GM12878 (cell line): ENCODE results near the gene MAN2B2. TPM values are rescaled to one million over a fixed set of nuclear protein-coding genes. Genes with fewer than 3 reads are reported as not detected.

Experiments
- ATAC-seq: fragments of 200-7000 bp; cut with Tn5 transposase; 3 replicates; pipeline ENCODE4 v1.9.1; 2020; ENCODE audit warnings: mild to moderate bottlenecking, moderate library complexity
- BruUV-seq: library from RNA; stranded (reverse); fragments of 400-500 nt; replicated peaks from 2 replicates; lab custom pipeline; 2021; lab: Mats Ljungman, UMichigan
- CTCF ChIA-PET: fragments of 300-600 bp; sonication (Branson Sonifier 250); formaldehyde crosslinking; extraction: SDS; loops from one replicate; lab custom pipeline; 2021; ENCODE audit warnings: inconsistent platforms; lab: Yijun Ruan, JAX
- POLR2A ChIA-PET: fragments of 350-600 bp; formaldehyde crosslinking; extraction: SDS; loops from one replicate; lab custom pipeline; 2021; ENCODE audit warnings: inconsistent platforms; lab: Charles Lee
- RAD21 ChIA-PET: fragments of 300-600 bp; sonication (Branson Sonifier 250); formaldehyde crosslinking; loops from one replicate; lab custom pipeline; 2023; ENCODE audit warnings: antibody characterized with exemption; ENCODE audit not compliant: unreplicated experiment; lab: Charles Lee
- SMC1A ChIA-PET: fragments of 300-600 bp; sonication (Branson Sonifier 250); formaldehyde crosslinking; loops from one replicate; lab custom pipeline; 2023; ENCODE audit not compliant: unreplicated experiment, uncharacterized antibody; lab: Charles Lee
- DNase-seq: peaks from one replicate; pipeline ENCODE4 v3.0.0-alpha.2; 2011; ENCODE audit warnings: low read depth, low spot score
- FAIRE-seq: peaks from 3 replicates; lab custom pipeline; 2011; peaks lifted over from hg19 to GRCh38; lab: Jason Lieb, UNC
- H2AFZ ChIP-seq: 2 replicates; pipeline ENCODE4 v1.6.0; 2011; ENCODE audit warnings: low read depth, low read length, control low read depth; ENCODE audit not compliant: control insufficient read depth
- H3K27ac ChIP-seq: 2 replicates; pipeline ENCODE4 v1.5.1; 2011; ENCODE audit warnings: control low read depth; ENCODE audit not compliant: control insufficient read depth, insufficient read depth
- H3K27me3 ChIP-seq, 2 experiments: replicated peaks in 1 of 2; 2 replicates each; pipeline versions ENCODE4 v1.6.0 to v1.6.1; 2011; ENCODE audit warnings: low read length in 1 of 2; ENCODE audit not compliant: control insufficient read depth in 2 of 2, insufficient read depth in 2 of 2
- H3K36me3 ChIP-seq, 2 experiments: 2 replicates each; pipeline ENCODE4 v1.5.1; 2011; ENCODE audit warnings: low read length in 1 of 2; ENCODE audit not compliant: control insufficient read depth in 2 of 2, insufficient read depth in 2 of 2
- H3K4me1 ChIP-seq: 2 replicates; pipeline ENCODE4 v1.6.1; 2011; ENCODE audit warnings: mild to moderate bottlenecking, low read length, moderate library complexity, mixed read lengths; ENCODE audit not compliant: control insufficient read depth, insufficient read depth
- H3K4me2 ChIP-seq: 2 replicates; pipeline ENCODE4 v1.6.0; 2011; ENCODE audit warnings: control low read depth; ENCODE audit not compliant: control insufficient read depth, insufficient read depth
- H3K4me3 ChIP-seq: fragments of 200-600 bp; sonication (generic); 2 replicates; pipeline ENCODE4 v1.5.1; 2016
- H3K79me2 ChIP-seq: 2 replicates; pipeline ENCODE4 v1.6.0; 2011; ENCODE audit warnings: low read length; ENCODE audit not compliant: control insufficient read depth, insufficient read depth
- H3K9ac ChIP-seq: 2 replicates; pipeline ENCODE4 v1.8.0; 2011; ENCODE audit warnings: low read length, control low read depth, mixed read lengths; ENCODE audit not compliant: control insufficient read depth, insufficient read depth
- H3K9me3 ChIP-seq: replicated peaks from 3 replicates; pipeline ENCODE4 v1.5.1; 2011; ENCODE audit warnings: mild to moderate bottlenecking, low read length; ENCODE audit not compliant: control insufficient read depth, insufficient read depth
- H4K20me1 ChIP-seq: 2 replicates; pipeline ENCODE4 v1.6.0; 2011; ENCODE audit not compliant: control insufficient read depth, insufficient read depth
- ATF7 ChIP-seq: fragments of 450-650 bp; IDR thresholded peaks from 2 replicates; pipeline ENCODE4 v1.6.1; 2016; ENCODE audit warnings: low read depth, mild to moderate bottlenecking
- BRCA1 ChIP-seq: IDR thresholded peaks from 2 replicates; pipeline ENCODE4 v1.6.1; 2011; ENCODE audit warnings: low read depth, low read length, improper control_type of control experiment
- CBX5 ChIP-seq: sonication (generic); IDR thresholded peaks from 2 replicates; pipeline ENCODE4 v1.6.1; 2016; ENCODE audit warnings: low read depth, moderate library complexity, mild to moderate bottlenecking, inconsistent platforms
- JUNB ChIP-seq: IDR thresholded peaks from 2 replicates; pipeline ENCODE4 v1.6.1; 2016; ENCODE audit warnings: antibody characterized with exemption, mild to moderate bottlenecking
- JUND ChIP-seq: IDR thresholded peaks from 2 replicates; pipeline ENCODE4 v1.6.1; 2012; ENCODE audit warnings: low read depth, mild to moderate bottlenecking, low read length, improper control_type of control experiment, moderate library complexity
- LARP7 ChIP-seq: fragments of 450-650 bp; IDR thresholded peaks from 2 replicates; pipeline ENCODE4 v1.6.1; 2017; ENCODE audit warnings: mild to moderate bottlenecking
- MXI1 ChIP-seq: fragments of 150-350 bp; IDR thresholded peaks from 2 replicates; pipeline ENCODE4 v1.6.1; 2011; ENCODE audit warnings: low read depth, mild to moderate bottlenecking, inconsistent platforms, low read length, improper control_type of control experiment
- NFYA ChIP-seq: IDR thresholded peaks from 2 replicates; pipeline ENCODE4 v1.6.1; 2011; ENCODE audit warnings: low read depth, mild to moderate bottlenecking, low read length, improper control_type of control experiment, borderline replicate concordance
- NKRF ChIP-seq: fragments of 450-650 bp; conservative IDR thresholded peaks from 2 replicates; pipeline ENCODE4 v1.6.1; 2017; ENCODE audit warnings: mild to moderate bottlenecking, moderate library complexity
- RCOR1 ChIP-seq: conservative IDR thresholded peaks from 2 replicates; pipeline ENCODE4 v1.6.1; 2012; ENCODE audit warnings: low read depth, low read length, improper control_type of control experiment
- SMC3 ChIP-seq: IDR thresholded peaks from 2 replicates; pipeline ENCODE4 v1.6.1; 2011; ENCODE audit warnings: low read length, improper control_type of control experiment, borderline replicate concordance
- WGBS: methylation state at CpG from one replicate; pipeline ENCODE4 v1.1.6; 2016; ENCODE audit warnings: low lambda C conversion rate; ENCODE audit not compliant: insufficient replicate concordance, insufficient coverage; ENCODE audit errors: missing lambda C conversion rate; 5-methylcytosine and 5-hydroxymethylcytosine counted together
- in situ Hi-C: fragments of 300-500 bp; cut with MboI; formaldehyde crosslinking; loops from 9 replicates; pipeline ENCODE4 v1.14.3; 2018; ENCODE audit warnings: mixed read lengths
- intact Hi-C: fragments of 100-400 bp; cut with micrococcal nuclease; formaldehyde crosslinking; loops from one replicate; pipeline ENCODE4 v1.14.2; 2022; ENCODE audit not compliant: unreplicated experiment
- polyA plus RNA-seq, 11 experiments: library from polyadenylated mRNA; depleted of rRNA in 4 of 11; unstranded in 6 of 11; stranded (reverse) in 5 of 11; fragments of >200 nt; fragmentation: Nextera tagmentation in 4 of 11; fragmentation: Illumina TruSeq in 1 of 11; extraction: Ambion mirVana in 4 of 11; extraction: Trizol in 1 of 11; gene quantifications; 1 replicate in 1 of 11; 2 replicates in 10 of 11; pipeline versions ENCODE4 v1.2.1 to v1.2.3, GENCODE V29; 2011 to 2016; ENCODE audit warnings: inconsistent platforms in 2 of 11, missing spikeins in 2 of 11, low read depth in 1 of 11
- total RNA-seq, 4 experiments: library from RNA; depleted of rRNA in 3 of 4; stranded (reverse); fragments of >200 nt in 3 of 4; fragmentation: Illumina TruSeq in 1 of 4; extraction: Trizol in 1 of 4; gene quantifications; 2 replicates each; pipeline versions ENCODE4 v1.2.1 to v1.2.3, GENCODE V29; 2013 to 2021
- TF ChIP-seq, protein P1 (sequence below): fragments of 450-650 bp; IDR thresholded peaks from 2 replicates; pipeline ENCODE4 v1.6.1; 2017; ENCODE audit warnings: mild to moderate bottlenecking, moderate library complexity
- TF ChIP-seq, protein P2 (sequence below): IDR thresholded peaks from 2 replicates; pipeline ENCODE4 v1.6.1; 2011; ENCODE audit warnings: low read depth, low read length, improper control_type of control experiment, borderline replicate concordance

Gene MAN2B2
- total and polyA plus RNA-seq, 10 of the 15 experiments (the other 5 are each of a cell fraction or from before 2014, with no cell fraction given), result 0.47 to 14.5 (median 7.0) TPM

DNA sequence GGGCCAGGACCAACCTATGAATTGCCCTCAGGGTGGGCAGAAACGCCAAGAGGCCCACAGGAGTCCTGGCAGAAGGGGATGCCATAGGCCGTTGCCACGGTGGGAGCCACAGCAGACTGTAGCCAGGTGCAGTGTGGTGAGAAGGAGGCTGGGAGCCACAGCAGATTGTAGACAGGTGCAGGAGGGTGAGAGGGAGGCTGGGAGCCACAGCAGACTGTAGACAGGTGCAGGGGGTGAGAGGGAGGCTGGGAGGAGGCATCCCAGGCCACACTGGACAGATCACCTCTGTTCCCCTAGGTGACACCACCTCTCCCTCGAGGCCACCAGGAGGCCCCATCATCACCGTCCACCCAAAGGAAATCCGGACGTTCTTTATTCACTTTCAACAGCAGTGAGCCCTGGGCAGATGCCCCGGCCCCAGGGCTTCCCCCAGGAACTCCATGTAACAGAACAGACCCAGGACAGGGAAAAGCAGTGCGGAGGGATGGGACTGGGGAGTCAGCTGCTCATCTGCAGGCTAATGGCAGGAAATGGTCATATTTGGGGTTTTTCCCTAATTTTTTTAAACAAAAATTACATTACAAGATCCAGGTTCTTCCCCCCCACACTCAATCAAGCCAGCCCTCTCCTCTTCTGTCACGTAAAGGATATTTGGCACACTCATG, 46.0 kb downstream of the MAN2B2 start (continued):
- TF ChIP-seq, protein P1, sequence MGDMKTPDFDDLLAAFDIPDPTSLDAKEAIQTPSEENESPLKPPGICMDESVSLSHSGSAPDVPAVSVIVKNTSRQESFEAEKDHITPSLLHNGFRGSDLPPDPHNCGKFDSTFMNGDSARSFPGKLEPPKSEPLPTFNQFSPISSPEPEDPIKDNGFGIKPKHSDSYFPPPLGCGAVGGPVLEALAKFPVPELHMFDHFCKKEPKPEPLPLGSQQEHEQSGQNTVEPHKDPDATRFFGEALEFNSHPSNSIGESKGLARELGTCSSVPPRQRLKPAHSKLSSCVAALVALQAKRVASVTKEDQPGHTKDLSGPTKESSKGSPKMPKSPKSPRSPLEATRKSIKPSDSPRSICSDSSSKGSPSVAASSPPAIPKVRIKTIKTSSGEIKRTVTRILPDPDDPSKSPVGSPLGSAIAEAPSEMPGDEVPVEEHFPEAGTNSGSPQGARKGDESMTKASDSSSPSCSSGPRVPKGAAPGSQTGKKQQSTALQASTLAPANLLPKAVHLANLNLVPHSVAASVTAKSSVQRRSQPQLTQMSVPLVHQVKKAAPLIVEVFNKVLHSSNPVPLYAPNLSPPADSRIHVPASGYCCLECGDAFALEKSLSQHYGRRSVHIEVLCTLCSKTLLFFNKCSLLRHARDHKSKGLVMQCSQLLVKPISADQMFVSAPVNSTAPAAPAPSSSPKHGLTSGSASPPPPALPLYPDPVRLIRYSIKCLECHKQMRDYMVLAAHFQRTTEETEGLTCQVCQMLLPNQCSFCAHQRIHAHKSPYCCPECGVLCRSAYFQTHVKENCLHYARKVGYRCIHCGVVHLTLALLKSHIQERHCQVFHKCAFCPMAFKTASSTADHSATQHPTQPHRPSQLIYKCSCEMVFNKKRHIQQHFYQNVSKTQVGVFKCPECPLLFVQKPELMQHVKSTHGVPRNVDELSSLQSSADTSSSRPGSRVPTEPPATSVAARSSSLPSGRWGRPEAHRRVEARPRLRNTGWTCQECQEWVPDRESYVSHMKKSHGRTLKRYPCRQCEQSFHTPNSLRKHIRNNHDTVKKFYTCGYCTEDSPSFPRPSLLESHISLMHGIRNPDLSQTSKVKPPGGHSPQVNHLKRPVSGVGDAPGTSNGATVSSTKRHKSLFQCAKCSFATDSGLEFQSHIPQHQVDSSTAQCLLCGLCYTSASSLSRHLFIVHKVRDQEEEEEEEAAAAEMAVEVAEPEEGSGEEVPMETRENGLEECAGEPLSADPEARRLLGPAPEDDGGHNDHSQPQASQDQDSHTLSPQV, result no peak
- TF ChIP-seq RCOR1 (no peak), NFYA (no peak)

DNA sequence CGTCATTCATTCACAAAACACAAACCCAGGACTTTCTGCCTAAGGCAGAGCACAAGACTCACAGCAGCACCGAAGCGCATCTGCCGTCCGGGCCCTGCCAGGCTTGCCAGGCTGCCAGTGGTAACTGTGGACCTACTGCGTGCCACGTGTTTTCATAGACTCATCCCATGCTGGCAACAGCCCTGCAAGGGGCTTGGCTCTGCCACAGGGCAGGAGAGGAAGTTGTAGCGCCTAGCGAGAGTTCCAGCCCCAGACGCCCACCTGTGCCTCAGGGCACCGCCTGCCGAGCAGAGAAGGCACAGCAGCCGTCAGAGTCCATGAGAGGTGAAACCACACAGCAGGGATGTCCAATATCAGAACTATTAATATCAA, 46.6 kb downstream of the MAN2B2 start:
- intact Hi-C loops (no loop called here), in situ Hi-C loops (no loop called here)
- Histone ChIP-seq H3K36me3 (peaks cover 1 to 2% of the 10 kb centered on the region in 2 experiments; a peak in 3 of 4 replicates), H3K27me3 (no peaks in the 10 kb centered on the region), H3K4me2 (no peak overlapping the region), H3K4me1 (no peaks in the 10 kb centered on the region), H3K79me2 (no peaks in the 10 kb centered on the region), H3K4me3 (no peak overlapping the region), H3K9me3 (no peaks in the 10 kb centered on the region; the same call in 2 of the 3 replicates), H2AFZ (no peak overlapping the region), H3K27ac (no peak overlapping the region), H3K9ac (no peak overlapping the region)
- WGBS, result 86% methylated on average over 13 of the region's 13 CpGs
- CTCF ChIA-PET, result no interaction called here
- FAIRE-seq (no peak), ATAC-seq (no peak)
- POLR2A ChIA-PET, result no interaction called here
- SMC1A ChIA-PET, result no interaction called here
- RAD21 ChIA-PET, result no interaction called here
- TF ChIP-seq JUND, result no peak
- TF ChIP-seq LARP7, result no peak
- TF ChIP-seq NKRF, result no peak
- no peak for TF ChIP-seq BRCA1
- no peak for TF ChIP-seq MXI1
- no peak for TF ChIP-seq CBX5
- TF ChIP-seq, protein P2, sequence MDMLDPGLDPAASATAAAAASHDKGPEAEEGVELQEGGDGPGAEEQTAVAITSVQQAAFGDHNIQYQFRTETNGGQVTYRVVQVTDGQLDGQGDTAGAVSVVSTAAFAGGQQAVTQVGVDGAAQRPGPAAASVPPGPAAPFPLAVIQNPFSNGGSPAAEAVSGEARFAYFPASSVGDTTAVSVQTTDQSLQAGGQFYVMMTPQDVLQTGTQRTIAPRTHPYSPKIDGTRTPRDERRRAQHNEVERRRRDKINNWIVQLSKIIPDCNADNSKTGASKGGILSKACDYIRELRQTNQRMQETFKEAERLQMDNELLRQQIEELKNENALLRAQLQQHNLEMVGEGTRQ, result no peak
- no peak for TF ChIP-seq JUNB
- no peak for TF ChIP-seq SMC3
- no peak for TF ChIP-seq ATF7
- TF ChIP-seq, all 136 proteins: peak for 0
- H4K20me1 ChIP-seq, result no peaks in the 10 kb centered on the region
- no TSS peak for BruUV-seq
- DNase-seq, result no peak
